B cell (primary cell): ENCODE measurements around the gene SLAMF9. TPM values are rescaled to one million over a fixed set of nuclear protein-coding genes. Genes with fewer than 3 reads are reported as not detected.
A peak's percentile ranks its signal among the peaks of the same experiment; 100 is the strongest.

Experiments used
- ATAC-seq: fragments of 200-7000 bp; cut with Tn5 transposase; one replicate; pipeline ENCODE4 v1.10.0; 2021; ENCODE audit warnings: low read depth, mild to moderate bottlenecking, moderate number of reproducible peaks, moderate library complexity
- CTCF ChIA-PET: fragments of 350-600 bp; sonication (Branson Sonifier 250); formaldehyde crosslinking; loops from one replicate; lab custom pipeline; 2021; ENCODE audit warnings: antibody characterized with exemption, inconsistent platforms; lab: Charles Lee
- POLR2A ChIA-PET: fragments of 350-600 bp; sonication (Branson Sonifier 250); formaldehyde crosslinking; loops from one replicate; lab custom pipeline; 2021; ENCODE audit warnings: antibody characterized with exemption; lab: Charles Lee
- DNase-seq: peaks from one replicate; pipeline ENCODE4 v3.0.0; 2013
- H2AFZ ChIP-seq: 2 replicates; pipeline ENCODE4 v1.6.1; 2012; ENCODE audit warnings: mild to moderate bottlenecking, low read depth, low read length; ENCODE audit not compliant: insufficient read depth, poor library complexity, severe bottlenecking
- H3K27ac ChIP-seq, 2 donors: 1 replicate in 1 of 2; 2 replicates in 1 of 2; pipeline ENCODE4 v1.5.1; 2012 to 2013; ENCODE audit warnings: low read length in 2 of 2, mild to moderate bottlenecking in 2 of 2, moderate library complexity in 1 of 2
- H3K27me3 ChIP-seq, 4 experiments: fragments of 200-600 bp in 1 of 4; sonication (generic) in 1 of 4; replicated peaks in 1 of 4; 1 replicate in 2 of 4; 2 replicates in 2 of 4; pipeline versions ENCODE4 v1.6.1 to v1.7.0; 2013 to 2016; ENCODE audit warnings: low read length in 3 of 4, mild to moderate bottlenecking in 2 of 4, mixed read lengths in 1 of 4, moderate library complexity in 1 of 4; ENCODE audit not compliant: insufficient read depth in 4 of 4, control insufficient read depth in 3 of 4; ENCODE audit errors: control extremely low read depth in 1 of 4
- H3K36me3 ChIP-seq, 2 experiments: replicated peaks in 1 of 2; 1 replicate in 1 of 2; 2 replicates in 1 of 2; pipeline versions ENCODE4 v1.6.1 to v1.7.1; 2013; ENCODE audit warnings: low read length in 1 of 2; ENCODE audit not compliant: insufficient read depth in 2 of 2, control insufficient read depth in 1 of 2; ENCODE audit errors: control extremely low read depth in 1 of 2, extremely low read depth in 1 of 2
- H3K4me1 ChIP-seq, 2 donors: fragments of 200-600 bp in 1 of 2; sonication (generic) in 1 of 2; 1 replicate in 1 of 2; 2 replicates in 1 of 2; pipeline versions ENCODE4 v1.5.1 to v1.6.1; 2013 to 2017; ENCODE audit warnings: low read length in 2 of 2; ENCODE audit not compliant: control insufficient read depth in 2 of 2, insufficient read depth in 2 of 2
- H3K4me2 ChIP-seq: replicated peaks from 2 replicates; pipeline ENCODE3; 2012; ENCODE audit warnings: mild to moderate bottlenecking, low read depth, low read length; ENCODE audit not compliant: poor library complexity, severe bottlenecking
- H3K4me3 ChIP-seq, 5 experiments: fragments of 200-600 bp in 1 of 5; sonication (generic) in 1 of 5; 1 replicate in 3 of 5; 2 replicates in 2 of 5; pipeline versions ENCODE4 v1.5.1 to v1.7.0; 2011 to 2016; ENCODE audit warnings: low read length in 4 of 5, mild to moderate bottlenecking in 4 of 5, low read depth in 2 of 5, control low read depth in 1 of 5, moderate library complexity in 1 of 5; ENCODE audit not compliant: insufficient read depth in 1 of 5; ENCODE audit errors: control extremely low read depth in 1 of 5, extremely low read depth in 1 of 5
- H3K79me2 ChIP-seq: fragments of 200-600 bp; sonication (generic); one replicate; pipeline ENCODE4 v1.6.0; 2016; ENCODE audit warnings: low read length; ENCODE audit not compliant: control insufficient read depth, insufficient read depth
- H3K9ac ChIP-seq: fragments of 200-600 bp; sonication (generic); 2 replicates; pipeline ENCODE4 v1.6.1; 2017; ENCODE audit warnings: mild to moderate bottlenecking, low read length, moderate library complexity
- H3K9me3 ChIP-seq, 3 donors: one replicate each; pipeline versions ENCODE4 v1.6.1 to v1.7.1; 2013; ENCODE audit warnings: low read length in 2 of 3; ENCODE audit not compliant: control insufficient read depth in 2 of 3, insufficient read depth in 1 of 3; ENCODE audit errors: control extremely low read depth in 1 of 3
- H4K20me1 ChIP-seq: 2 replicates; pipeline ENCODE4 v1.6.0; 2012; ENCODE audit warnings: mild to moderate bottlenecking, low read length; ENCODE audit not compliant: insufficient read depth, control insufficient read depth, poor library complexity, severe bottlenecking
- H3K27ac Mint-ChIP-seq: one replicate; pipeline ENCODE4 v1.8.0; 2021; ENCODE audit warnings: mixed read lengths
- H3K27me3 Mint-ChIP-seq: one replicate; pipeline ENCODE4 v1.8.0; 2021; ENCODE audit warnings: mixed read lengths
- H3K4me1 Mint-ChIP-seq: one replicate; pipeline ENCODE4 v1.8.0; 2021; ENCODE audit warnings: mixed read lengths
- H3K4me3 Mint-ChIP-seq: one replicate; pipeline ENCODE4 v1.8.0; 2021; ENCODE audit warnings: mixed read lengths
- H3K9me3 Mint-ChIP-seq: one replicate; pipeline ENCODE4 v1.8.0; 2022; ENCODE audit warnings: mixed read lengths; ENCODE audit not compliant: insufficient read depth
- CTCF ChIP-seq: fragments of 200-600 bp; IDR thresholded peaks from one replicate; pipeline ENCODE4 v1.8.0; 2022; ENCODE audit warnings: antibody characterized with exemption, mild to moderate bottlenecking
- EZH2 ChIP-seq: IDR thresholded peaks from 2 replicates; pipeline ENCODE4 v1.6.1; 2012; ENCODE audit warnings: borderline replicate concordance, low read depth, mild to moderate bottlenecking, moderate library complexity, low read length; ENCODE audit not compliant: insufficient read depth, poor library complexity, severe bottlenecking
- WGBS: methylation state at CpG from one replicate; pipeline ENCODE4 v1.1.5; 2013; ENCODE audit warnings: missing lambda C conversion rate; ENCODE audit not compliant: insufficient coverage; 5-methylcytosine and 5-hydroxymethylcytosine counted together
- intact Hi-C: fragments of 100-400 bp; cut with micrococcal nuclease; formaldehyde crosslinking; loops from one replicate; pipeline ENCODE4 v1.10.0; 2022
- polyA plus RNA-seq: library from polyadenylated mRNA; depleted of rRNA; stranded (reverse); fragments of >200 nt; gene quantifications from 2 replicates; pipeline ENCODE4 v1.2.3, GENCODE V29; 2012
- total RNA-seq, 2 donors: library from RNA; stranded (reverse); fragments of 120-200 nt in 1 of 2; gene quantifications; 1 replicate in 1 of 2; 2 replicates in 1 of 2; pipeline versions ENCODE4 v1.2.3 to v1.2.4, GENCODE V29; 2013 to 2022

SLAMF9 gene
- total and polyA plus RNA-seq, 2 donors (not counting 1 experiment from before 2014, with no cell fraction given), result not detected

GRCh38 chr1:159936273-159936904 is 17.6 kb downstream of the SLAMF9 start:
- Histone ChIP-seq H3K9ac (peak overlapping the region; percentile 34), H3K79me2 (no peaks in the 10 kb centered on the region), H3K27ac (no peak overlapping the region), H3K36me3 (no peaks in the 10 kb centered on the region), H3K4me2 (peak overlapping the region; percentile 73), H3K9me3 (peaks cover 0 to 4% (median 0%) of the 10 kb centered on the region in 3 donors), H3K27me3 (no peaks in the 10 kb centered on the region), H4K20me1 (no peaks in the 10 kb centered on the region), H3K4me1 (peaks cover 37 to 43% of the 10 kb centered on the region in 2 donors), H3K4me3 (peak overlapping the region in 1 of 5 experiments; percentile 17), H2AFZ (peak overlapping the region; percentile 19)
- Mint-ChIP-seq H3K4me1 (peaks cover 47% of the 10 kb centered on the region), H3K4me3 (peak overlapping the region; percentile 49), H3K27ac (peak overlapping the region; percentile 61), H3K9me3 (no peaks in the 10 kb centered on the region), H3K27me3 (peaks cover 4% of the 10 kb centered on the region)
- intact Hi-C loops, result loop anchor here (1.0 to 5.0 kb wide), 7 partner anchors 9 to 316 kb away; partner anchors contain the start of genes IGSF9 and TAGLN2
- 30% methylated on average over 16 of the region's 16 CpGs for WGBS
- peak; percentile 85 for DNase-seq
- ChIA-PET POLR2A (interaction anchor here (0.6 to 1.1 kb wide), 3 partner anchors 10 to 19 kb away, joined by 3 to 5 read pairs (median 4); no protein-coding TSS in a partner anchor), CTCF (interaction anchor here (1.0 to 10.7 kb wide), 13 partner anchors 10 to 150 kb away, joined by 3 to 177 read pairs (median 6); partner anchors contain the start of gene TAGLN2)
- peak; percentile 89 for ATAC-seq
- TF ChIP-seq EZH2, result no peak
- peak; percentile 96 for TF ChIP-seq CTCF
